Astrocyte of the hippocampus (primary cell): ENCODE measurements around the gene SLC6A2.

Source experiments
- DNase-seq: peaks from one replicate; pipeline ENCODE4 v3.0.0; 2011; ENCODE audit warnings: low read depth, low spot score

Gene SLC6A2

DNA sequence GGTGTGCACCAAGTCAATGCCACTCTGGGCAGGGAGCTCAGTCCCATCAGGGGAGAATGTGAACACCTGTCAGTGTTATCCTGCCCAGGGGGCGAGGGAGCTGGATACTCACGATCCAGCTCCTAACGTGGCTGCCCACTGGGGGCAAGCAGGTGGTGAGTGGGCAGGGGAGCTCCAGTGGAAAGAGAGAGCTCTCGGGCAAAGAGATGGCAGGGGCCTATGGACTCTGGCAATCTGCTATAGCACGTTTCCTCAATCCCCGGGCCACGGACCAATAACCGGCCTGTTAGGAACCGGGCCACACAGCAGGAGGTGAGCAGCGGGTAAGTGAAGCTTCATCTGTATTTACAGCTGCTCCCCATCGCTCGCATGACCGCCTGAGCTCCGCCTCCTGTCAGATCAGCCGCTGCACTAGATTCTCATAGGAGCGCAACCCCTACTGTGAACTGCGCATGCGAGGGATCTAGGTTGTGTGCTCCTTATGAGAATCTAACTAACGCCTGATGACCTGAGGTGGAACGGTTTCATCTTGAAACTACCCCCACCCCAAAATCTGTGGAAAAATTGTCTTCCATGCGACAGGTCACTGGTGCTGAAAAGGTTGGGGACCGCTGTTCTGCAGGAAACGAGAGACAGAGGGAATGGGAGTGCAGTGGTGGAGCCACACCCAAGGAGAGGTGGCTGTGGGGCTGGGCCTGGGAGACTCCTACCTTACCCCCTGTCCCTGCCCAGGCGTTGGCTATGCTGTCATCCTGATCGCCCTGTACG is 15.6 kb downstream of the SLC6A2 start:
- DNase-seq, result no peak

- no peak for DNase-seq
Measured at GRCh38 chr16:55671974-55672280, 16.1 kb downstream of the SLC6A2 start.

- no peak for DNase-seq
Measured at GRCh38 chr16:55672471-55672870, 16.7 kb downstream of the SLC6A2 start.

GRCh38 chr16:55678161-55678821 is 22.5 kb downstream of the SLC6A2 start:
- DNase-seq, result no peak

DNA sequence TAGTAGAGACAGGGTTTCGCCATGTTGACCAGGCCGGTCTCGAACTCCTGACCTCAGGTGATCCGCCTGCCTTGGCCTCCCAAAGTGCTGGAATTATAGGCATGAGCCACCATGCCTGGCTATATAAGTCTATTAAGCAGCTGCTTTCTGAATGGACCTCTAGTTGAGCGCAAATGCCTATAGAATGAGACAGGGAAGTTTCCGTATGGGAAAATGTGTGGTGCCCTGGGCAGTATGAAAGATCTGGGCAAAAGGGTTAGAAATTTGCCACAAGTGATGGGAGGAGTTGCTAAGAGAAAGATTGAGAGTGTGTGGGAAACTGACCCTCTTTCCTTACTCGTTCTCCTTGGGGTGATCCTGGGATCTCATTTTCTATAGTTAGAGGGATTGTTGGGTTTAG is 26.3 kb downstream of the SLC6A2 start:
- no peak for DNase-seq

DNA sequence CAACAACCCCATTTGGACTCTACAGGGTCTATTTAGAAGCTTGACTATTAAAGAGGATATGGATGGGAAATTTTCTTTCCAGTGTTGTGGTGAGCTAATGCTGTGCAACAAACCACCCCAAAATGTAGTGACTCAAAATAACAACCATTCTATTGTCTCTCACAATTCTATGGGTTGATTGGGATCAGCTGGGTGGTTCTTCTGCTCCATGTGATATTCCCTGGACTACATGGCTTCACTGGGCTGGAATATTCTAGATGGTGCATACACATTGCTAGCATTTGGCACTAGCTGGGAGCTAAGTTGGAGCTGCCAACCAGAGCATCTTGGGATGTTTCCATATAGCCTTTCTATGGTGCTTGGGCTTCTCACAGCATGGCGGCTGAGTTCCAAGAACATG is 30.2 kb downstream of the SLC6A2 start:
- no peak for DNase-seq

GRCh38 chr16:55686671-55687070 is 30.9 kb downstream of the SLC6A2 start:
- no peak for DNase-seq

GRCh38 chr16:55687802-55688201 is 32.0 kb downstream of the SLC6A2 start:
- no peak for DNase-seq

DNA sequence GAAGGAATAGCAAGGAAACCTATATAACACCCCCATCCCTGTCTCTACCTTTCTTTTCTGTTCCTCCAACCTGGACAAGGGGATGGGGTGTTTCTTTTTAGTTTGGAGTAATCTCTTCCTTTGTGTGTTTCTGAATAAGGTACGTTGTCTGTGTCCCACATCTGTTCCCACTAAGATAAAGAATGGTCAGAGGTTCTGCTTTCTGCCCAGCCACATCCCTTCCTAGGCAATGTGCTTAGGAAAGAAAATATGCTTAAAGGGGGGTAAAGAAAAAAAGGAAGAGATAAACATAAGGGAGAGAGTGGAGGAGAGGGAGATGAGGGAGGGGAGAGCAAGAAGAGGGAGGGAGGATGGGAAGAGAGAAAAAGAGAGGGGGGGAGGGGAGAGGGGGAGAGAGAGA is 35.1 kb downstream of the SLC6A2 start:
- no peak for DNase-seq

- DNase-seq, result no peak
Measured at GRCh38 chr16:55691771-55692170, 36.0 kb downstream of the SLC6A2 start.

- DNase-seq, result no peak
Measured at GRCh38 chr16:55695595-55695994, 39.8 kb downstream of the SLC6A2 start.

GRCh38 chr16:55697867-55698266 is 42.1 kb downstream of the SLC6A2 start:
- no peak for DNase-seq

DNA sequence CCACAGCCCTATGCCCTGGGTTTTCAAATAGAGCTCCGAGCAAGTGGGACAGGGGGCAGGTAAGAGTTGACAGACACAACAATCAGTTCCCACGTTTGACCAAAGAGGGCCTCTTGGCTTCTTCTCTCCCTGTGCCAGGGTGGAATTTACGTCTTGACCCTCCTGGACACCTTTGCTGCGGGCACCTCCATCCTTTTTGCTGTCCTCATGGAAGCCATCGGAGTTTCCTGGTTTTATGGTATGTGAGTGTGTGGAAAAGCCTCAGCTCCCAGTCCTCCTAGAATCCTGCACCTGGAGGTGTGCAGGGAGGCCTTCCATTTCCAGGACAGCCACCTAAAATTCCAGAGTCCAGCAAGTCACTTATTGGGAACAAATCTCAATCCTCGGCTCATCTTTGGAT is 42.5 kb downstream of the SLC6A2 start:
- DNase-seq, result no peak

DNA sequence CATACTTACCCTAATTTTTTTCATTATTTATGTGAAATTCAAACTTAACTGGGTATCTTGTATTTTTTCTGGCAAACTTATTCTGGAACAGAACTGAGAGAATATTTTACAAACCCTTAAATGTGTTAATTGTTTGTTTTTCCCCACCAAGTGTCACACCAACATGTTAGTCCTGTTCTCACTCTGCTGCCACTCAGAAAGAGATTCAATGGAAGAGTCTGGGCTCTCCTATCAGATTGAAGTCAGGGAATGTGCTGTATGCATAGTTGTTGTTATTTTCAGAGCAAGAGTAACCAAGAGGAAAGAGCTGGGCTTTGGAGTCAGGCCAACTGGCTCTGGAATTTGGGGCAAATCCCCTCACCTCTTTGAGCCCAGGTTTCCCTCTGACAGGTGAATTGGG is 43.2 kb downstream of the SLC6A2 start:
- DNase-seq, result no peak

GRCh38 chr16:55699616-55700015 is 43.8 kb downstream of the SLC6A2 start:
- DNase-seq, result no peak

- no peak for DNase-seq
Measured at GRCh38 chr16:55700067-55700466, 44.3 kb downstream of the SLC6A2 start.

DNA sequence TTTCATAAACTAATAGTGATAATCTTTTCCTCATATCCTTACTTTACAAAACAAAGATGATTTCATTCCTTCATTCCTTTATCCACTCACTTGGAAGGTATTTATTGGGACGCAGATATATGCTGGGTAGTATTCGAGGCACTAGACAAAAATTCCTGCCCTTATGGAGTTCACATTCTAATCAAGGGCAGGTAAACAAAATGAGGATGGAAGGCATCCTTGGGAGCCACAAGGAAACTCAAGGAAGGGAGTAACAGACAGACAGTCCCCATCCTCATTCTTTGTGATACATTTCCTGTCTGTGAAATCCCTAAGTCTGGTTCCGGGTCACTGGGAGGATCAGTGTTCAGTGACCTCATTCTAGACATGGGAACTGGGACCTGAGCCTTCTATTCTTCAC is 45.2 kb downstream of the SLC6A2 start:
- no peak for DNase-seq

- DNase-seq, result peak; percentile 69
Measured at GRCh38 chr16:55701442-55702319, 45.9 kb downstream of the SLC6A2 start.

- DNase-seq, result peak; percentile 73
Measured at GRCh38 chr16:55703003-55704001, 47.5 kb downstream of the SLC6A2 start.

DNA sequence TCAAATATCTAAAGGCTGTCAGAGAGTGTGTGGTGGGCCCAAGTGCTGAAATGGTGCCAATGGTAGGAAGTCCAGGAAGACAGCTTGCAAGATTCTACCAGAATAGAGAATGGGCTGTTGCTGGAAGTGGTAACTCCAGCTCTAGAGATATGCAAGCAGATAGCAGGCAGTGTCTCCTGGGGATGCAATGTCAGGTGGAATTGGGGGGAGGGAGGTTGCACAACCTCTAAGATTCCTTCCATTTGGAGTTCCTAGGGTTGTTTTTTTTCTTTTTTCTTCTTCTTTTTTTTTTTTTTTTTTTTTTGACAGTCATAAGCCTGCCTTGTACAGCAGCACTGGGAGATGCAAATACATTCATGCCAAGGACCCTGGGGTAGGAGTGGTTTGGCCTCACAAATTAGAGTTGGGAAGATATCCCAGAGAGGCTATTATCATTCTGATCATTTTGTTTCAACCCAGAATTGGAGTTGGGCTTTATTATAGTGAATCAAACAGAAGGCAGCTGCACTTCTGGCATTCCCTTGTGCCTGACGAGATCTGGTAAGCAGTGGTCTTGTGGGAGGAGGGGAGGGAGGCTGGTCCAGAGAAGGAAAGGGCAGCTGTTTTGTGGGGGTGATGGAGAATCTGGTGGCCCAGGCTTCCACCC is 51.1 kb downstream of the SLC6A2 start:
- no peak for DNase-seq

- no peak for DNase-seq
Measured at GRCh38 chr16:55709801-55710200, 54.0 kb downstream of the SLC6A2 start.
